BJ (cell line): Measurements from ENCODE around the gene BCL10. TPM values are rescaled to one million over a fixed set of nuclear protein-coding genes. Genes with fewer than 3 reads are reported as not detected.

Source experiments
- CTCF ChIA-PET: fragments of 350-600 bp; formaldehyde crosslinking; extraction: SDS; loops from one replicate; lab custom pipeline; 2021; ENCODE audit warnings: antibody characterized with exemption, inconsistent platforms; lab: Yijun Ruan, JAX
- POLR2A ChIA-PET: fragments of 300-600 bp; sonication (Branson Sonifier 250); formaldehyde crosslinking; extraction: SDS; loops from one replicate; lab custom pipeline; 2021; ENCODE audit warnings: antibody characterized with exemption; lab: Charles Lee
- DNase-seq: peaks from one replicate; pipeline ENCODE4 v3.0.0-alpha.2; 2011; ENCODE audit warnings: low read depth
- H3K27me3 ChIP-seq: 2 replicates; pipeline ENCODE4 v1.6.0; 2011; ENCODE audit warnings: low read length; ENCODE audit not compliant: control insufficient read depth, insufficient read depth
- H3K36me3 ChIP-seq: 2 replicates; pipeline ENCODE4 v1.5.1; 2011; ENCODE audit warnings: low read length; ENCODE audit not compliant: control insufficient read depth, insufficient read depth
- H3K4me3 ChIP-seq: 2 replicates; pipeline ENCODE4 v1.5.1; 2011; ENCODE audit warnings: low read depth, mild to moderate bottlenecking, control low read depth, low read length
- polyA plus RNA-seq: library from polyadenylated mRNA; depleted of rRNA; stranded (reverse); fragments of >200 nt; gene quantifications from 2 replicates; pipeline ENCODE4 v1.2.3, GENCODE V29; 2011
- TF ChIP-seq, protein P1 (sequence below): IDR thresholded peaks from 2 replicates; pipeline ENCODE4 v1.5.1; 2011; ENCODE audit warnings: low read depth, mild to moderate bottlenecking, control low read depth, inconsistent platforms, low read length, moderate library complexity; ENCODE audit not compliant: insufficient read depth

Gene BCL10
- polyA plus RNA-seq, 1 experiment: 7.8 TPM

DNA sequence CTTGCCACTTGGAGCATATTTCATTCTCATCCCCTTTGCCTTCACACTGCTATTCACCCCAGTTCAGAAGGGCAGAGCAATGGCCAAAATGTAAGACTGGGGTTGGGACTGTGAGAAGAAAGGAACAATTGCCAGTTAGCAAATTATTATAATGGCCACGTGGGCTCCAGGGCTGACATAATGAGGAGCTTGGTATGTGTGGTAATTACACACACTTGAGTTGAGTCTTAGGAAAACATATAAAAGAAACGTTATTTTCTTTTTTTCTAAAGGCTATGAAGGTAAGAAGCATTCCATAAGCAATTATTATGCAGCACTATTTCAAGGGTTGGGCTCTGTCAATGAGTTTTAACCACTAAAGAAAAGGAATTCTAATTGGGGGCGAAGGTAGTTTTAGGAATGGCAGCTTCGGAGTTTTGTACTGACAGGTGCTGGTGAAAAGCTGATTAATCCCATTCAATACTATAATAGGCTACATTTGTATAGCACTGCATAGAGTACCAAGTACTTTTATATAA lies 32.5 kb upstream of the BCL10 start:
- no peaks in the 10 kb centered on the region for H3K36me3 ChIP-seq
- H3K27me3 ChIP-seq: no peaks in the 10 kb centered on the region
- ChIA-PET CTCF (interaction anchor here (0.6 to 2.8 kb wide), 47 partner anchors 11 to 703 kb away, joined by 3 to 52 read pairs (median 4); partner anchors contain the start of genes BCL10, CCN1, DDAH1 and ZNHIT6), POLR2A (interaction anchor here (0.5 to 1.0 kb wide), 3 partner anchors 35 to 275 kb away, joined by 3 to 4 read pairs (median 4); no protein-coding TSS in a partner anchor)
- TF ChIP-seq, protein P1, sequence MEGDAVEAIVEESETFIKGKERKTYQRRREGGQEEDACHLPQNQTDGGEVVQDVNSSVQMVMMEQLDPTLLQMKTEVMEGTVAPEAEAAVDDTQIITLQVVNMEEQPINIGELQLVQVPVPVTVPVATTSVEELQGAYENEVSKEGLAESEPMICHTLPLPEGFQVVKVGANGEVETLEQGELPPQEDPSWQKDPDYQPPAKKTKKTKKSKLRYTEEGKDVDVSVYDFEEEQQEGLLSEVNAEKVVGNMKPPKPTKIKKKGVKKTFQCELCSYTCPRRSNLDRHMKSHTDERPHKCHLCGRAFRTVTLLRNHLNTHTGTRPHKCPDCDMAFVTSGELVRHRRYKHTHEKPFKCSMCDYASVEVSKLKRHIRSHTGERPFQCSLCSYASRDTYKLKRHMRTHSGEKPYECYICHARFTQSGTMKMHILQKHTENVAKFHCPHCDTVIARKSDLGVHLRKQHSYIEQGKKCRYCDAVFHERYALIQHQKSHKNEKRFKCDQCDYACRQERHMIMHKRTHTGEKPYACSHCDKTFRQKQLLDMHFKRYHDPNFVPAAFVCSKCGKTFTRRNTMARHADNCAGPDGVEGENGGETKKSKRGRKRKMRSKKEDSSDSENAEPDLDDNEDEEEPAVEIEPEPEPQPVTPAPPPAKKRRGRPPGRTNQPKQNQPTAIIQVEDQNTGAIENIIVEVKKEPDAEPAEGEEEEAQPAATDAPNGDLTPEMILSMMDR: no peak
- DNase-seq: no peak
- H3K4me3 ChIP-seq: no peak overlapping the region

DNA sequence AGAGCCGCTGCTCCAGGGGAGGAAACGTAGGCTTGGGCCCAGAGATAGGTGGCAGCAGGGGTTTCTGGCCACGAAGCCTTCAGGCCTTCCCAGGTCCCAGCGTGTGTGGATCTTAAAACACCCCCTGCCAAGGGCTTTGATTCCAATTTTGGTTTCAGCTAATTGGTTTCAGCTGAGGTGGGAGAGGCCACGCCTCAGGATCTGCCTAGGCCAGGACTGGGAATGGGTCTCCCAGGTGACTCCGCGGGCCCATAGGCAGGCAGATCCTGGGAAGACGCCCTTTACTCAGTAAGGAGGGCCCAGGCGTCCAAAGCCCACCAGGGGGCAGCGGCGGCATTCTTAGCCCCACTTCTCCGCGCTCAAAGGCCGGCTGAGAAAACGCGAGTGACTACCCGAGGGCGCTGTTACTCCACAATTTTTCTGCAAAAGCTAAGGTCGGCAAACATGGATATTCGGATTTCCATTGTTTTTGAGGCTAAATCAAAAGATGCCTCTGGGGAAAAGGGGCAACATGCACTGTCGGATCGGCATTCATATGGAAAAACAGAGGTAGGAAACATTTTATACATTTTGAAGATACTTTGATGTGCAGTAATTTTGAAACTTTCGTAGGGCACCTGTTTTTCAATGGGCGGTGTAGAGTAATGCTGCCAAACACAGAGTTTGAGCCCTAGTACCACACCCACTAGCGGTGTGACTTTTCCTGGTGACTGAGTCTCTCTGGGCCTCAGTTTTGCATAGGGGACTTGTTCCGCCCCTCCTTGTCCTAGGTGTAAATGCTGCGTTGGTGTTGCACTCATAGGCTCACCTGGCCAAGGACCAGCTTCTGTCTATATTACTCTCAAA lies 31.8 kb upstream of the BCL10 start:
- H3K27me3 ChIP-seq: no peaks in the 10 kb centered on the region
- CTCF ChIA-PET: interaction anchor here (0.6 to 2.8 kb wide), 52 partner anchors 10 to 703 kb away, joined by 3 to 52 read pairs (median 4); partner anchors contain the start of genes BCL10, CCN1, DDAH1 and ZNHIT6
- TF ChIP-seq, protein P1: peak; percentile 98
- POLR2A ChIA-PET: interaction anchor here (1.0 kb wide), 1 partner anchor 276 kb away, joined by 4 read pairs; no protein-coding TSS in a partner anchor
- DNase-seq: no peak
- no peaks in the 10 kb centered on the region for H3K36me3 ChIP-seq
- no peak overlapping the region for H3K4me3 ChIP-seq

DNA sequence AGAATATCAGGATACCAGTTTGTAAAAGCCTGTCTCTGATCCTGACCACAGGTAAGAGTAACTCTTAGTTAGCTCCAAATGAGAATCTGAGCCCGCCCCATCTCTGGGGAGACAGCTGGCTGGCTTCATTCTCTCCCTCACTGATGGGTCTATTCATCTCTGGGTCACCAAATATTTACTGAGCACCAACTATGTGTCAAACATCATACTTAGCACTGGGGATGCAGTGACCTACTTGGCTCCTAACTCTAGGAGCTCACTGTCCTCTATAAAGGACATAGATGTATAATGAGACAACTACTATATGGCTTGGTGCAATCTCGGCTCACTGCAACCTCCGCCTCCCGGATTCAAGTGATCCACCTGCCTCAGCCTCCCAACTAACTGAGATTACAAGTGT lies 29.8 kb upstream of the BCL10 start:
- POLR2A ChIA-PET: no interaction called here
- Histone ChIP-seq H3K27me3 (no peaks in the 10 kb centered on the region), H3K36me3 (no peaks in the 10 kb centered on the region), H3K4me3 (no peak overlapping the region)
- CTCF ChIA-PET: interaction anchor here (0.7 to 1.4 kb wide), 4 partner anchors 24 to 387 kb away, joined by 3 to 5 read pairs (median 4); no protein-coding TSS in a partner anchor
- TF ChIP-seq, protein P1: no peak
- DNase-seq: no peak

DNA sequence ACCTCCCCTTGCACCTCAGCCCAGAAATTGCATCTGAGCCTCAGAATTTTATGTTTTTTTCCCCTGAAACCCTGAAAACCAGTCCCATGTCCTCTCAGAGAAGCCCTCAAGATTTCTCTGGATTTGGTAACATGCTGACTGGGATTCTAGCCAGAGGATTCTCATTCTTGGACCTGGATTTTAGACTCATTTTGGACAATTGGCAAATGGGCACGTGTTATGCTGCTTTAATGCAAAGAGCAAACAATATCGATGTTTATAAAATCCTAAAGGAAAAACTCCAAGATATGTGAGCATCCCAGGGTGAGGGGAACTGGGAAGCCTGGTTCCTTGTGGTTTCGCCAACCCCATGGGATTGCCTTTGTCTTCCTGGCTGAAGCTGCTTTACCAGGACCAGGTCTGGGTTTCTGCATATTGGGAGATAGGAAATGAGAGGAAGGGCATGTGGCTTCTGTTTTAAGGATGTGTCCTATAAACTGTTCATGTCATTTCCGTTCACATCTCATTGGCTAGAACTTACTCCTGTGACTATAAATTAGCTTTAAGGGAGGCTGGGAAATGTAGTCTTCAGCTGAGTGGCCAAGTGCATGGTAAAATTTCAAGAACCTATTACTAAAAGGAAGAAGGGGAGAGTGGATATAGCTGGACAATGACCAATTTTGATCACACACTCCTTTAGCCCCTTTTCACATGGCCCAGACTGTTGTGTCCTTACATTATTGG lies 27.2 kb upstream of the BCL10 start:
- no peak for DNase-seq
- TF ChIP-seq, protein P1: no peak
- Histone ChIP-seq H3K4me3 (no peak overlapping the region), H3K27me3 (no peaks in the 10 kb centered on the region), H3K36me3 (no peaks in the 10 kb centered on the region)
- CTCF ChIA-PET: interaction anchor here (1.9 kb wide), 1 partner anchor 390 kb away, joined by 7 read pairs; no protein-coding TSS in a partner anchor
- POLR2A ChIA-PET: no interaction called here

DNA sequence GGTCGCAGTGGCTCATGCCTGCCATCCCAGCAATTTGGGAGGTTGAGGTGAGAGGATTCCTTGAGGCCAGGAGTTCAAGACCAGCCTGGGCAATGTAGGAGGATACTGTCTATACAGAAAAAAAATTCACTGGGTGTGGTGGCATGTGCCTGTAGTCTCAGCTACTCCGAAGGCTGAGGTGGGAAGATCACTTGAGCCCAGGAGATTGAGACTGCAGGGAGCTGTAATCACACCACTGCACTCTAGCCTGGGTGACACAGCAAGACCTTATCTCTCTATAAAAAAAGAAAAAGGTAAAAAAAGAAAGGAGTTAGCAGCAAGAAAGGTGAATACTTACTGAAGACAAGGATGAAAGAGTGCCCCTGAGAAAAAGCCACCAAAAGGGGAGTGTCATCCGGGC lies 23.7 kb upstream of the BCL10 start:
- POLR2A ChIA-PET: no interaction called here
- no peak for DNase-seq
- Histone ChIP-seq H3K36me3 (no peaks in the 10 kb centered on the region), H3K4me3 (no peak overlapping the region), H3K27me3 (no peaks in the 10 kb centered on the region)
- CTCF ChIA-PET: no interaction called here
- TF ChIP-seq, protein P1: no peak
